Caco-2 (cell line): ENCODE data around the gene CYP2S1. TPM values are rescaled to one million over a fixed set of nuclear protein-coding genes. Genes with fewer than 3 reads are reported as not detected.

Experiments used
- BruUV-seq: library from RNA; stranded (reverse); fragments of 400-500 nt; replicated peaks from 2 replicates; lab custom pipeline; 2021; lab: Mats Ljungman, UMichigan
- CTCF ChIA-PET: fragments of 300-600 bp; sonication (Branson Sonifier 250); formaldehyde crosslinking; loops from one replicate; lab custom pipeline; 2022; ENCODE audit warnings: antibody characterized with exemption; lab: Charles Lee
- POLR2A ChIA-PET: fragments of 300-600 bp; sonication (Branson Sonifier 250); formaldehyde crosslinking; loops from one replicate; lab custom pipeline; 2022; ENCODE audit warnings: antibody characterized with exemption; lab: Charles Lee
- DNase-seq, 2 experiments: peaks; one replicate each; pipeline versions ENCODE4 v3.0.0 to v3.0.0-alpha.2; 2020 to 2022
- H3K27me3 ChIP-seq: replicated peaks from 2 replicates; pipeline ENCODE4 v1.6.0; 2011; ENCODE audit warnings: low read length; ENCODE audit not compliant: control insufficient read depth, insufficient read depth
- H3K36me3 ChIP-seq: 2 replicates; pipeline ENCODE4 v1.5.1; 2011; ENCODE audit warnings: low read length; ENCODE audit not compliant: control insufficient read depth, insufficient read depth
- H3K4me1 ChIP-seq: fragments of 250-450 bp; sonication (Bioruptor Pico); 2 replicates; pipeline ENCODE4 v1.5.1; 2020; ENCODE audit warnings: mild to moderate bottlenecking
- H3K4me3 ChIP-seq: 2 replicates; pipeline ENCODE4 v1.5.1; 2011; ENCODE audit warnings: low read depth, mild to moderate bottlenecking, control low read depth, low read length
- H3K9me3 ChIP-seq: fragments of 250-450 bp; sonication (Bioruptor Pico); 2 replicates; pipeline ENCODE4 v1.5.1; 2020; ENCODE audit warnings: mild to moderate bottlenecking, moderate library complexity
- H3K27ac Mint-ChIP-seq: one replicate; pipeline ENCODE4 v1.8.0; 2022; ENCODE audit warnings: mixed read lengths; ENCODE audit not compliant: unreplicated experiment
- H3K27me3 Mint-ChIP-seq: one replicate; pipeline ENCODE4 v1.8.0; 2022; ENCODE audit warnings: mixed read lengths; ENCODE audit not compliant: insufficient read depth, unreplicated experiment
- H3K36me3 Mint-ChIP-seq: one replicate; pipeline ENCODE4 v1.8.0; 2022; ENCODE audit warnings: mild to moderate bottlenecking, mixed read lengths; ENCODE audit not compliant: insufficient read depth, unreplicated experiment
- H3K4me1 Mint-ChIP-seq: one replicate; pipeline ENCODE4 v1.8.0; 2022; ENCODE audit warnings: low read depth, mixed read lengths; ENCODE audit not compliant: unreplicated experiment
- H3K4me3 Mint-ChIP-seq: one replicate; pipeline ENCODE4 v1.8.0; 2022; ENCODE audit warnings: mild to moderate bottlenecking, moderate library complexity, mixed read lengths; ENCODE audit not compliant: unreplicated experiment
- H3K9me3 Mint-ChIP-seq: one replicate; pipeline ENCODE4 v1.8.0; 2022; ENCODE audit warnings: mixed read lengths; ENCODE audit not compliant: unreplicated experiment
- intact Hi-C: fragments of 100-400 bp; cut with micrococcal nuclease; formaldehyde crosslinking; loops from one replicate; pipeline ENCODE4 v1.10.0; 2022; ENCODE audit not compliant: unreplicated experiment
- total RNA-seq: library from RNA; stranded (reverse); gene quantifications from 2 replicates; pipeline ENCODE4 v1.2.3, GENCODE V29; 2022
- TF ChIP-seq, protein P1 (sequence below), 2 experiments: fragments of 200-600 bp in 1 of 2; IDR thresholded peaks; 1 replicate in 1 of 2; 2 replicates in 1 of 2; pipeline versions ENCODE4 v1.5.1 to v1.8.0; 2011 to 2022; ENCODE audit warnings: antibody characterized with exemption in 1 of 2, control low read depth in 1 of 2, inconsistent platforms in 1 of 2, low read depth in 1 of 2, low read length in 1 of 2, mild to moderate bottlenecking in 1 of 2, moderate library complexity in 1 of 2; ENCODE audit not compliant: insufficient read depth in 1 of 2, severe bottlenecking in 1 of 2, unreplicated experiment in 1 of 2

CYP2S1 gene
- total RNA-seq, 1 experiment from 2014 or later, result 56.0 TPM

DNA sequence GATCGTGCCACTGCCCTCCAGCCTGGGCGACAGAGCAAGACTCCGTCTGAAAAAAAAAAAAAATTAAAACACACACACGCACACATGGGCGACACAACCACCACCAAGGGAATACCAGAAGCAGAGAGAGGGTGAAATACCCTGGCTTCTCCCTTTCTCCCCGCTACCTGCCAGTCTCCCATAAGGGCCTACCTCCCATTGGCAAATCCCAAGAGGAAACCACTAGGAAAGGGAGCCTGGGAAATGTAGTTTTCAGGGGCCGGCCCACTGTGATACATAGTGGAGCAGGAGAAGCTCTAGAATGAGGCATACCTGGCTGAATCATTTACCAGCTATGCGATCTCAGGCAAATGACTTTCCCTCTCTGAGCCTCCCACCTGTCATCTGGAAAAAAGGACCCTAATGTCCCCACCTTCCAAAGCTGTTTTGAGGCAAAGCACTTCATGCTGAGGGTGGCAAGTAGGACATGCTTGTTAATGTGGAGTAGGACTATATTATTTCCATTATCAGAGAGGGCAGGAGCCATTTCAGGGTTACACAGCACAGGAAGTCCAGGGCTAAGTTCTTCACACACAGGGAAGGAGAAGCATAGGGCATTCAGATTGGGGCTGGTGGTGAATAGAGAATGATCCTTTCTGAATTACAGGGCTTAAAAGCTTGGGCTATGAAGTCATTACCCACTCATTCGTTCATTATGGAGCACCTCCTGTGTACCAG lies 56.8 kb downstream of the CYP2S1 start:
- Histone ChIP-seq H3K36me3 (no peaks in the 10 kb centered on the region), H3K4me1 (peaks cover 11% of the 10 kb centered on the region), H3K27me3 (no peaks in the 10 kb centered on the region), H3K4me3 (no peak overlapping the region), H3K9me3 (no peaks in the 10 kb centered on the region)
- peak; percentile 41 to 52 for DNase-seq
- ChIA-PET CTCF (no interaction called here), POLR2A (interaction anchor here (0.7 kb wide), 1 partner anchor 610 kb away, joined by 4 read pairs; the partner anchor contains the start of gene RPS19)
- H3K27ac Mint-ChIP-seq, result no peak overlapping the region
- H3K27me3 Mint-ChIP-seq, result no peaks in the 10 kb centered on the region
- peaks cover 6% of the 10 kb centered on the region for H3K4me1 Mint-ChIP-seq
- BruUV-seq, result no TSS peak
- intact Hi-C loops, result no loop called here
- H3K36me3 Mint-ChIP-seq, result no peaks in the 10 kb centered on the region
- no peak overlapping the region for H3K4me3 Mint-ChIP-seq
- H3K9me3 Mint-ChIP-seq, result no peaks in the 10 kb centered on the region
- TF ChIP-seq, protein P1, sequence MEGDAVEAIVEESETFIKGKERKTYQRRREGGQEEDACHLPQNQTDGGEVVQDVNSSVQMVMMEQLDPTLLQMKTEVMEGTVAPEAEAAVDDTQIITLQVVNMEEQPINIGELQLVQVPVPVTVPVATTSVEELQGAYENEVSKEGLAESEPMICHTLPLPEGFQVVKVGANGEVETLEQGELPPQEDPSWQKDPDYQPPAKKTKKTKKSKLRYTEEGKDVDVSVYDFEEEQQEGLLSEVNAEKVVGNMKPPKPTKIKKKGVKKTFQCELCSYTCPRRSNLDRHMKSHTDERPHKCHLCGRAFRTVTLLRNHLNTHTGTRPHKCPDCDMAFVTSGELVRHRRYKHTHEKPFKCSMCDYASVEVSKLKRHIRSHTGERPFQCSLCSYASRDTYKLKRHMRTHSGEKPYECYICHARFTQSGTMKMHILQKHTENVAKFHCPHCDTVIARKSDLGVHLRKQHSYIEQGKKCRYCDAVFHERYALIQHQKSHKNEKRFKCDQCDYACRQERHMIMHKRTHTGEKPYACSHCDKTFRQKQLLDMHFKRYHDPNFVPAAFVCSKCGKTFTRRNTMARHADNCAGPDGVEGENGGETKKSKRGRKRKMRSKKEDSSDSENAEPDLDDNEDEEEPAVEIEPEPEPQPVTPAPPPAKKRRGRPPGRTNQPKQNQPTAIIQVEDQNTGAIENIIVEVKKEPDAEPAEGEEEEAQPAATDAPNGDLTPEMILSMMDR (IDR thresholded peaks at IDR 0.05; ENCODE audit: insufficient read depth in 1 of 2, low read depth in 1 of 2, low read length in 1 of 2, severe bottlenecking in 1 of 2, unreplicated experiment in 1 of 2), result no peak

DNA sequence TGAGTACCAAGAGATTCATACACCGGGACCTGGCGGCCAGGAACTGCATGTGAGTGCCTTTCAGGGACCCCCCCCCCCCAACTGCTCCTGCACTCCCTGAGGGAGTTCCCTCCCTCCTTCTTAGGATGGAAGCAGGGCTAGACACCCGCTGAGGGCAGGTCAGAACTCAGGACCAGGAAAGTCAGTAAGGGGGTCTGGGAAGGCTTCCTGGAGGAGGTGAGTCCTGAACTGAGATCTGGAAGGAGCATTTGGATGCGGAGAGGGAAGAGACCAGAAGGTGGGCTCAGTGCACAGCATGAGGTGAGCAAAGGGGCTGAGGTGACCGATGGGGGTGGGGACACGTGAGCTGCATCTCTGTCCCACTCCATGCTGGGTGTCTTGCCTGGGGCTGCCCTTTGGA lies 60.6 kb downstream of the CYP2S1 start:
- no TSS peak for BruUV-seq
- POLR2A ChIA-PET, result no interaction called here
- no peaks in the 10 kb centered on the region for H3K27me3 Mint-ChIP-seq
- H3K36me3 ChIP-seq, result no peaks in the 10 kb centered on the region
- intact Hi-C loops, result no loop called here
- no peaks in the 10 kb centered on the region for H3K27me3 ChIP-seq
- DNase-seq, result no peak
- H3K4me3 Mint-ChIP-seq, result no peak overlapping the region
- no peaks in the 10 kb centered on the region for H3K9me3 ChIP-seq
- CTCF ChIA-PET, result no interaction called here
- peaks cover 11% of the 10 kb centered on the region for H3K4me1 ChIP-seq
- H3K9me3 Mint-ChIP-seq, result no peaks in the 10 kb centered on the region
- no peaks in the 10 kb centered on the region for H3K36me3 Mint-ChIP-seq
- peaks cover 6% of the 10 kb centered on the region for H3K4me1 Mint-ChIP-seq
- TF ChIP-seq, protein P1 (IDR thresholded peaks at IDR 0.05; ENCODE audit: insufficient read depth in 1 of 2, low read depth in 1 of 2, low read length in 1 of 2, severe bottlenecking in 1 of 2, unreplicated experiment in 1 of 2), result no peak
- H3K27ac Mint-ChIP-seq, result no peak overlapping the region
- no peak overlapping the region for H3K4me3 ChIP-seq

DNA sequence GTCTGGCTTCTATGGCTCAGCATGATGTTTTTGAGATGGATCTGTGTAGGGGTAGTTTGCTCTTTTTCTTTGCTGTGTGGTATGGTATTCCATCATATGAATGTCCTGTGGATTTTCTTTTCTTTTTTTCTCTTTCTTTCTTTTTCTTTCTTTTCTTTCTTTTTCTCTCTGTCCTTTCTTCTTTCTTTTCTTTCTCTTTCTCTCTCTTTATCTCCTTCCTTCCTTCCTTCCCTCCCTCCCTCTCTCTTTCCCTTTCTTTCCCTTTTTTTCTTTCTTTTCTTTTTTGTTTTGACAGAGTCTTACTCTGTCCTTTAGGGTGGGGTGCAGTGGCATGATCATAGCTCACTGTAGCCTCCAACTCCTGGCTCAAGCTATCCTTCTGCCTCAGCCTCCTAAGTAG lies 62.2 kb downstream of the CYP2S1 start:
- Histone ChIP-seq H3K27me3 (no peaks in the 10 kb centered on the region), H3K9me3 (no peaks in the 10 kb centered on the region), H3K36me3 (no peaks in the 10 kb centered on the region), H3K4me3 (no peak overlapping the region), H3K4me1 (peaks cover 11% of the 10 kb centered on the region)
- Mint-ChIP-seq H3K27me3 (no peaks in the 10 kb centered on the region), H3K9me3 (no peaks in the 10 kb centered on the region), H3K4me1 (peaks cover 6% of the 10 kb centered on the region), H3K36me3 (no peaks in the 10 kb centered on the region), H3K27ac (no peak overlapping the region), H3K4me3 (no peak overlapping the region)
- no peak for DNase-seq
- ChIA-PET POLR2A (no interaction called here), CTCF (no interaction called here)
- intact Hi-C loops, result no loop called here
- TF ChIP-seq, protein P1 (IDR thresholded peaks at IDR 0.05; ENCODE audit: insufficient read depth in 1 of 2, low read depth in 1 of 2, low read length in 1 of 2, severe bottlenecking in 1 of 2, unreplicated experiment in 1 of 2), result no peak
- BruUV-seq, result no TSS peak

Other genes starting within 250 kb of the CYP2S1 start
- gene CYP2B6, start 201.9 kb upstream of the CYP2S1 start, total RNA-seq, result 0.32 and 0.37 TPM in 2 replicates
- not detected in 2 replicates for gene CYP2A13, start 104.8 kb upstream of the CYP2S1 start, total RNA-seq
- not detected in 2 replicates for gene CYP2F1, start 78.8 kb upstream of the CYP2S1 start, total RNA-seq
- gene AXL, start 26.0 kb downstream of the CYP2S1 start, total RNA-seq, result 1.2 and 1.6 TPM in 2 replicates
- gene HNRNPUL1, start 71.2 kb downstream of the CYP2S1 start, total RNA-seq, result 322 and 324 TPM in 2 replicates
- gene CCDC97, start 117.0 kb downstream of the CYP2S1 start, total RNA-seq, result 47.1 and 47.8 TPM in 2 replicates
- gene TGFB1, start 160.7 kb downstream of the CYP2S1 start, total RNA-seq, result 15.0 and 15.3 TPM in 2 replicates
- gene B9D2, start 170.9 kb downstream of the CYP2S1 start, total RNA-seq, result 3.6 and 4.0 TPM in 2 replicates
- gene TMEM91, start 183.3 kb downstream of the CYP2S1 start, total RNA-seq, result 1.4 and 2.2 TPM in 2 replicates
- gene EXOSC5, start 204.1 kb downstream of the CYP2S1 start, total RNA-seq, result 36.6 and 37.3 TPM in 2 replicates
- 9.4 and 19.4 TPM in 2 replicates for gene BCKDHA, start 204.6 kb downstream of the CYP2S1 start, total RNA-seq
- 3.1 and 3.7 TPM in 2 replicates for gene B3GNT8, start 234.2 kb downstream of the CYP2S1 start, total RNA-seq
- gene DMAC2, start 246.7 kb downstream of the CYP2S1 start, total RNA-seq, result 75.9 and 85.0 TPM in 2 replicates
- gene ERICH4, start 249.9 kb downstream of the CYP2S1 start, total RNA-seq, result not detected in 2 replicates